SH-SY5Y (cell line): ENCODE measurements around the gene DNAJA2.

Experiments
- GATA2 ChIP-seq: IDR thresholded peaks from 2 replicates; pipeline ENCODE4 v1.6.1; 2011; ENCODE audit warnings: mild to moderate bottlenecking, low read depth, low read length
- GATA3 ChIP-seq: IDR thresholded peaks from 2 replicates; pipeline ENCODE4 v1.6.1; 2011; ENCODE audit warnings: low read depth, mild to moderate bottlenecking, low read length, moderate library complexity

GRCh38 chr16:46949241-46949892, 24.1 kb downstream of the DNAJA2 start:
- TF ChIP-seq GATA2 (no peak), GATA3 (no peak)
